Cardiac muscle cell (in vitro differentiated cells and primary cell): ENCODE data around the gene RDH12. TPM values are rescaled to one million over a fixed set of nuclear protein-coding genes. Genes with fewer than 3 reads are reported as not detected.
A peak's percentile ranks its signal among the peaks of the same experiment; 100 is the strongest.

Source experiments
- DNase-seq, 2 donors: peaks; one replicate each; pipeline versions ENCODE4 v3.0.0 to v3.0.0-alpha.2; 2010 to 2017; ENCODE audit warnings: low read depth in 1 of 2, low spot score in 1 of 2
- H3K27ac ChIP-seq: fragments of 200-600 bp; sonication (generic); 2 replicates; pipeline ENCODE4 v1.5.1; 2016
- H3K27me3 ChIP-seq: fragments of 200-600 bp; sonication (generic); 2 replicates; pipeline ENCODE4 v1.6.0; 2016; ENCODE audit warnings: control low read depth
- H3K36me3 ChIP-seq: fragments of 200-600 bp; sonication (generic); 2 replicates; pipeline ENCODE4 v1.5.1; 2016; ENCODE audit warnings: control low read depth
- H3K4me1 ChIP-seq: fragments of 200-600 bp; sonication (generic); 2 replicates; pipeline ENCODE4 v1.8.1; 2017; ENCODE audit warnings: low read depth, mild to moderate bottlenecking, mixed run types
- H3K4me3 ChIP-seq: fragments of 200-600 bp; sonication (generic); 2 replicates; pipeline ENCODE4 v1.5.1; 2016; ENCODE audit warnings: mild to moderate bottlenecking
- H3K9me3 ChIP-seq: fragments of 200-600 bp; sonication (generic); 2 replicates; pipeline ENCODE4 v1.5.1; 2017; ENCODE audit warnings: low read depth, mild to moderate bottlenecking, control low read depth
- CTCF ChIP-seq: IDR thresholded peaks from 2 replicates; pipeline ENCODE4 v1.5.1; 2012; ENCODE audit warnings: low read depth, mild to moderate bottlenecking, low read length
- polyA plus RNA-seq: library from polyadenylated mRNA; unstranded; fragments of >200 nt; fragmentation: Nextera tagmentation; extraction: Ambion mirVana; gene quantifications from 2 replicates; pipeline ENCODE4 v1.2.1, GENCODE V29; 2016
- total RNA-seq: library from RNA; depleted of rRNA; stranded (reverse); fragments of >200 nt; gene quantifications from 2 replicates; pipeline ENCODE4 v1.2.3, GENCODE V29; 2016

Gene RDH12
- total and polyA plus RNA-seq, 2 experiments from 2014 or later: 0.48 to 1.7 TPM

- H3K27ac ChIP-seq: no peak overlapping the region
- H3K36me3 ChIP-seq: no peaks in the 10 kb centered on the region
- peaks cover 5% of the 10 kb centered on the region for H3K4me1 ChIP-seq
- H3K9me3 ChIP-seq: no peaks in the 10 kb centered on the region
- DNase-seq: peak in 1 of 2 donors; percentile 98
- H3K4me3 ChIP-seq: no peak overlapping the region
- no peaks in the 10 kb centered on the region for H3K27me3 ChIP-seq
- TF ChIP-seq CTCF: no peak
Measured at GRCh38 chr14:67738740-67739504, 37.2 kb downstream of the RDH12 start.

GRCh38 chr14:67744046-67744445, 42.4 kb downstream of the RDH12 start:
- Histone ChIP-seq H3K4me3 (no peak overlapping the region), H3K9me3 (no peaks in the 10 kb centered on the region), H3K36me3 (peaks cover 5% of the 10 kb centered on the region), H3K27me3 (no peaks in the 10 kb centered on the region), H3K27ac (peak overlapping the region; percentile 48), H3K4me1 (peaks cover 9% of the 10 kb centered on the region)
- TF ChIP-seq CTCF: no peak
- peak in 1 of 2 donors; percentile 10 for DNase-seq

GRCh38 chr14:67746927-67747326, 45.2 kb downstream of the RDH12 start:
- H3K27me3 ChIP-seq: no peaks in the 10 kb centered on the region
- H3K4me1 ChIP-seq: peaks cover 9% of the 10 kb centered on the region
- no peak overlapping the region for H3K27ac ChIP-seq
- no peak for DNase-seq
- TF ChIP-seq CTCF: no peak
- H3K4me3 ChIP-seq: no peak overlapping the region
- H3K36me3 ChIP-seq: peaks cover 12% of the 10 kb centered on the region
- no peaks in the 10 kb centered on the region for H3K9me3 ChIP-seq

GRCh38 chr14:67748312-67748711, 46.6 kb downstream of the RDH12 start:
- Histone ChIP-seq H3K4me3 (no peak overlapping the region), H3K9me3 (no peaks in the 10 kb centered on the region), H3K27me3 (no peaks in the 10 kb centered on the region), H3K27ac (no peak overlapping the region), H3K4me1 (peaks cover 9% of the 10 kb centered on the region), H3K36me3 (peaks cover 19% of the 10 kb centered on the region)
- no peak for DNase-seq
- TF ChIP-seq CTCF: no peak

GRCh38 chr14:67749341-67750084, 47.8 kb downstream of the RDH12 start:
- H3K27me3 ChIP-seq: no peaks in the 10 kb centered on the region
- no peak overlapping the region for H3K27ac ChIP-seq
- no peaks in the 10 kb centered on the region for H3K4me1 ChIP-seq
- peaks cover 31% of the 10 kb centered on the region for H3K36me3 ChIP-seq
- DNase-seq: peak in 1 of 2 donors; percentile 30
- no peaks in the 10 kb centered on the region for H3K9me3 ChIP-seq
- no peak for TF ChIP-seq CTCF
- H3K4me3 ChIP-seq: no peak overlapping the region
